ENCODE data around the gene ZFAND2A.

ZFAND2A gene

DNA sequence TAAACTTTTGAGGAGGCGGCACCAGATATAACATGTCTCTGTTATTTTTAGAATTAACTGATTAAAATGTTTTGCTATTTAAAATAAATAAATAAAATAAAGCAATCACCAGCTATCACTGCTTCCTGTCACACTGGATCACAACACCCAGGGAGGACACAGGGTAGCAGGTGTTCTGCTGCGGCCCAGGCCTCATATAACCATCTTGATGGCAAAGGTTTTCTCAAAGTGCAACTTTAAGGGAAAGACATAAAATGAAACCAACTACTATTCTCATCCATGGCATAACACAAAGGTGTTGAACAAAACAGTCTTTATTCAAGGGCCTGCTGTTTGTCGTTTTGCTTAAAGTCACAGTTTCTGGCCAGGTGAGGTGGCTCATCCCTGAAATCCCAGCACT, 48.8 kb downstream of the ZFAND2A start:
- H3K4me1 ChIP-seq (ENCODE audit: control insufficient read depth in 1 of 2, insufficient read depth in 2 of 2, low read length in 2 of 2): no peaks in the 10 kb centered on the region
- H3K4me3 ChIP-seq (ENCODE audit: low read depth in 1 of 2, low read length in 2 of 2): no peak overlapping the region
- peaks cover 0 to 7% of the 10 kb centered on the region in 2 donors for H3K36me3 ChIP-seq (ENCODE audit: control insufficient read depth in 1 of 2, insufficient read depth in 2 of 2, low read length in 2 of 2)
- no peak overlapping the region for H3K27ac ChIP-seq (ENCODE audit: low read length)
- H3K27me3 ChIP-seq (ENCODE audit: low read depth, low read length): no peaks in the 10 kb centered on the region
- H3K9me3 ChIP-seq (ENCODE audit: control insufficient read depth in 1 of 2, low read length in 2 of 2): no peaks in the 10 kb centered on the region

DNA sequence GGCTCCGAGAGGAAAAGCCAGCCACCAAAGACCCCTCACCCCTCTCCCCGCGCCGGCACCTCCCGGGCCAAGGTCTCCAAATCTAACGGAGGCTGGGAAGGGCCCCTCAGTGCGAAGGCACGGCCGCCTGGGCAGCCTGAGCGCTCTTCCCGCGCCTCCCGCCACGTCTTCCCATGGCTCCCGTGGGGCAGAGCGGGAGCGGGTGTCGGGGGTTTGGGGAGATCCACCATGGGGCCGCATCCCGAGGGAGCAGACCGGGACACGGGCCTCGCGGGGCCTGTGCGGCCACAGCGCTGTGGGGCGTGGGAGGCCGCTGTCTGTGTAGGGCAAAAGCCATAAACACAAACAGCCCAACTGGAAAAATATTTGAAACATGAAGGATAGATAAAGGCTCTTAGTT, 49.6 kb downstream of the ZFAND2A start:
- Histone ChIP-seq H3K27ac (ENCODE audit: low read length) (no peak overlapping the region), H3K9me3 (ENCODE audit: control insufficient read depth in 1 of 2, low read length in 2 of 2) (no peaks in the 10 kb centered on the region), H3K36me3 (ENCODE audit: control insufficient read depth in 1 of 2, insufficient read depth in 2 of 2, low read length in 2 of 2) (peaks cover 0 to 7% of the 10 kb centered on the region in 2 donors), H3K4me1 (ENCODE audit: control insufficient read depth in 1 of 2, insufficient read depth in 2 of 2, low read length in 2 of 2) (no peaks in the 10 kb centered on the region), H3K27me3 (ENCODE audit: low read depth, low read length) (no peaks in the 10 kb centered on the region), H3K4me3 (ENCODE audit: low read depth in 1 of 2, low read length in 2 of 2) (no peak overlapping the region)

DNA sequence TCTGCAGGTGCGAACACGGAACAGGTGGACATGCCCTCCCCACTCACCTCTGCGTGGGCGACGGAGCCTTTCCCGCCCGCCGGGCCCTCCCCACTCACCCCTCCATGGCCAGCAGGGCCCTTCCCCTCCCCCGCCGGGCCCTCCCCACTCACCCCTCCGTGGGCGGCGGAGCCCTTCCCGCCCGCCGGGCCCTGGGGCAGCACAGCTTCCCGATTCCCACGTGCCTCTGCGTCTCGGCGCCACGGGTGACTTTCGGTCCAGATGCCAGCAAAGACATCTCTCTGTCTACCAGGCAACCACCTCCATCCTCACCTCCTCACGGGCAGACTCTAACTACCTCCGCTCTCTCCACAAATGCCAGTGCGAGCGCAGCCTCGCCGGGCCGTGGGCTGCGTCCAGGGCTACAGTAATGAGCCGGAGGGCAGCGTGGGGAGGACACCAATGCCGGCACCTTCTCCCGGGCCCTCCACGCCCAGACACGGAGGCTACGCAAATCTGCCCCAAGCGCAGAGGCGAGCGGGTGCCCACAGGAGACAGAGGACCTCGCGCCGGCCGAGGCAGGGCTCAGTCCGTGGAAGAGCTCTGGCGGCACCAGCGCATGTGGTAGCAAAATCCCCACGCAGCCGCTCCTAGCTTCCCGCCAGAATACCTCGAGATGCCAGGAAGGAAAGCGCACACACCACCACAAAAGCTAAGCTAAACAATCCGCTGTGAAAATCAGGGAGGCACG, 50.2 kb downstream of the ZFAND2A start:
- no peaks in the 10 kb centered on the region for H3K4me1 ChIP-seq (ENCODE audit: control insufficient read depth in 1 of 2, insufficient read depth in 2 of 2, low read length in 2 of 2)
- H3K27me3 ChIP-seq (ENCODE audit: low read depth, low read length): no peaks in the 10 kb centered on the region
- no peak overlapping the region for H3K4me3 ChIP-seq (ENCODE audit: low read depth in 1 of 2, low read length in 2 of 2)
- H3K9me3 ChIP-seq (ENCODE audit: control insufficient read depth in 1 of 2, low read length in 2 of 2): no peaks in the 10 kb centered on the region
- H3K36me3 ChIP-seq (ENCODE audit: control insufficient read depth in 1 of 2, insufficient read depth in 2 of 2, low read length in 2 of 2): peaks cover 0 to 7% of the 10 kb centered on the region in 2 donors
- H3K27ac ChIP-seq (ENCODE audit: low read length): no peak overlapping the region

DNA sequence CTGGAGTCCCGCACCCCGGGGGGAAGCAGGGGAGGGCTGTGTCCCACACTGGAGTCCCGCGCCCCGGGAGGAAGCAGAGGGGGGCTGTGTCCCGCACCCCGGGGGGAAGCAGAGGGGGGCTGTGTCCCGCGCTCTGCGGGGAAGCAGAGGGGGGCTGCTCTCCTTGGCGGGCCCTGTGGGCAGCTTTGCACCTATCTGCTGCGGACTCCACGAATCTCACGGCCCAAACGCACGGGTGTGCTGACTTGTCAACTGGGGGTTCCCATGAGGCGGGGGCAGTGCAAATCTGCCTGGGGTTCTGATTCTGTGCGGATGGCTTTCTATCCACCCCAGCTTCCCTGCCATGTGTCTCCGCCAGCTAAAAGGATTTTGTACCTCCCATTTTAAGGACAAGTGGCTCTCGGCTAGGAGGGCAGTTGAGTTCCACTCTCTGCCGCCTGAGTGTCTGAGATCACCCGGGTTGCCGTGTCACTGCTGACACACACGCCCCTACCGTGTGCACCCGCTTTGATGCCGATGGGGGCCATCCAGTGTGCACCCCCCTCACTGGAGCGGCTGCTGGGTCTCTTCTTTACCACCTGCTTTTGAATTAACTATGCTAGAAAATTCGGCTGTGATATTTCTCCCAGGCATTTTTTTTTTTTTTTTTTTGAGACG, 51.6 kb downstream of the ZFAND2A start:
- Histone ChIP-seq H3K27ac (ENCODE audit: low read length) (no peak overlapping the region), H3K9me3 (ENCODE audit: control insufficient read depth in 1 of 2, low read length in 2 of 2) (no peaks in the 10 kb centered on the region), H3K36me3 (ENCODE audit: control insufficient read depth in 1 of 2, insufficient read depth in 2 of 2, low read length in 2 of 2) (peaks cover 0 to 7% of the 10 kb centered on the region in 2 donors), H3K4me3 (ENCODE audit: low read depth in 1 of 2, low read length in 2 of 2) (no peak overlapping the region), H3K27me3 (ENCODE audit: low read depth, low read length) (no peaks in the 10 kb centered on the region), H3K4me1 (ENCODE audit: control insufficient read depth in 1 of 2, insufficient read depth in 2 of 2, low read length in 2 of 2) (no peaks in the 10 kb centered on the region)

DNA sequence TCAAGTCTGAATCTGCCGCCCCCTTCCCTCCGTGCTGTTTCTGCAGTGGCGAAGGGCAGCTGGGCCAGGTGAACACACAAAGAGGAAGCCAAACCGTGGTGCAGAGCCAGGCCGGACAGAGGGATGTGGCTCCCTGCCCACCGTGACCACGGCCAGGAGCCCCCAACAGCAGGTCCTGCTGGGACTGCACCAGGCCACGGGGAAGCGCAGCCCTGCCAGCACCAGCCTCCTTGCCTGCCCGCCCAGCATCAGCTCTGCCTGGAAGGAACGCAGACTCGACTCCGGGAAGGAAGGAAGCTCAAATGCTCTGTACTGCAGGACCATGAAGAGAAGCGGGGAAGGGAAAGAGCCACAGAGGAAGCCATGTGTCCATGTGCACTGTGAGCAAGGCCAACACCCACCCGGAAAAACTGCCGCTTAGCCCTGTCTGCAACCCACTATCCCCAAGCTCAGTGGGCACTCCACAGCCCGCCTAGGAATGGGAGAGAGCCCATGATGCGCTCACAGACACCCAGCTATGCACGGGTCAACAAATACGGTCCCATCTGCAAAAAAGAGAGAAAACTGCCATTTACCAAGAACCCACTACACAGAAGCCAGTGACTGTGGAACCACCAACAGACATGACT, 53.1 kb downstream of the ZFAND2A start:
- no peaks in the 10 kb centered on the region for H3K9me3 ChIP-seq (ENCODE audit: control insufficient read depth in 1 of 2, low read length in 2 of 2)
- no peaks in the 10 kb centered on the region for H3K4me1 ChIP-seq (ENCODE audit: control insufficient read depth in 1 of 2, insufficient read depth in 2 of 2, low read length in 2 of 2)
- H3K36me3 ChIP-seq (ENCODE audit: control insufficient read depth in 1 of 2, insufficient read depth in 2 of 2, low read length in 2 of 2): no peaks in the 10 kb centered on the region
- H3K27me3 ChIP-seq (ENCODE audit: low read depth, low read length): no peaks in the 10 kb centered on the region
- H3K4me3 ChIP-seq (ENCODE audit: low read depth in 1 of 2, low read length in 2 of 2): no peak overlapping the region
- H3K27ac ChIP-seq (ENCODE audit: low read length): no peak overlapping the region

DNA sequence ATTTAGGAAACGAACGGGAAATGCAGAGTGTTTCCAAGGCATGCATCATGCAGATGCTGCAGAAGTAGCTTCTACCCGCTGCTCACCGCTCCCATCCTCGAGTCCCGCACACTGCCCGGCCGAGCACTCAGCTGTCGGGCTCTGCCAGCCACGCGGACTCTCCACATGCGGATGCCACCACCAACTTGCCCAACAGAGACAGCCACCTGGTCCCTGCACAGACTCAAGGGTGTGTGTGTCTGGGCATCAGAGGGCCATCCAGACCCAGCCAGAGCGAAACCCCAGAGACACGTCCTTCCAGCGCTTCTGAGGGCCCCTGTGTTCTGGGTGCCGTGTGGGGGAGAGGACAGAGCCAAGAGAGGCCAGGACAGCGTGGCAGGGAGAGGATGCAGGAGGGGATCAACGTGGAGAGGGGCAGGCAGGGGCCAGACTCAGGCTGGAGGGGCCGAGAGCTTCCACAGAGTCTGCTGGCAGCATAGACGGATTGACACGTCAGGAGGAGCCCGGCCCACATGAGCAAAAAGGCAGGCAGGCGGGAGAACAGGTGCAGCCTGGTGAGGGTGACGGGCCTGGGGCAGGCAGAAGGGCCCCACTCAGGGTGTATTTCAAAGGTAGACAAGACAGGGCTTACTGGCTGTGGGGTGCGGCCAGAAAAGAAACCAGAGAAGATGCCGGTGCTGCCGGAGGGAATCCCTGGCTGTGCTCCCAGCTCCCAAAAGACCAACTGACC, 53.8 kb downstream of the ZFAND2A start:
- Histone ChIP-seq H3K4me3 (ENCODE audit: low read depth in 1 of 2, low read length in 2 of 2) (no peak overlapping the region), H3K27ac (ENCODE audit: low read length) (no peak overlapping the region), H3K27me3 (ENCODE audit: low read depth, low read length) (no peaks in the 10 kb centered on the region), H3K4me1 (ENCODE audit: control insufficient read depth in 1 of 2, insufficient read depth in 2 of 2, low read length in 2 of 2) (no peaks in the 10 kb centered on the region), H3K9me3 (ENCODE audit: control insufficient read depth in 1 of 2, low read length in 2 of 2) (no peaks in the 10 kb centered on the region), H3K36me3 (ENCODE audit: control insufficient read depth in 1 of 2, insufficient read depth in 2 of 2, low read length in 2 of 2) (no peaks in the 10 kb centered on the region)

DNA sequence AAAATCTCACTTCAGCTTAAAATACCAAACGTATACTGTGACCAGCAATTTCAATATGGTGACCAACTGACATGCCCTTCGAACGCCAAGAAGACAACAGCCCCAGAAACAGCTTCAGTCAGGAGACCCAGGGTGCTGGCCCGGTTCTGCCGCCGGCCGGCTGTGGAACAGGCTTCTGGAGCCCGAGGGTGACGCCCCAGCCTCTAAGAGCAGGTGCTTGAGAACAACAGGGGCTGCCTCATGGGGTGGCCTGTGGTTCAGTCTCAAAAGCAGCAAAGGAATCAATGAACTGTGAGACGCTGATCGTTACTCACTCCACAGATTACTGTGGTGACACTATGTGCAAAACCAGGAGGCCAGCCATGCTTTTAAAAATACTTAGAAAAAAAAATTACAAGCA, 54.8 kb downstream of the ZFAND2A start:
- Histone ChIP-seq H3K27me3 (ENCODE audit: low read depth, low read length) (no peaks in the 10 kb centered on the region), H3K27ac (ENCODE audit: low read length) (no peak overlapping the region)

DNA sequence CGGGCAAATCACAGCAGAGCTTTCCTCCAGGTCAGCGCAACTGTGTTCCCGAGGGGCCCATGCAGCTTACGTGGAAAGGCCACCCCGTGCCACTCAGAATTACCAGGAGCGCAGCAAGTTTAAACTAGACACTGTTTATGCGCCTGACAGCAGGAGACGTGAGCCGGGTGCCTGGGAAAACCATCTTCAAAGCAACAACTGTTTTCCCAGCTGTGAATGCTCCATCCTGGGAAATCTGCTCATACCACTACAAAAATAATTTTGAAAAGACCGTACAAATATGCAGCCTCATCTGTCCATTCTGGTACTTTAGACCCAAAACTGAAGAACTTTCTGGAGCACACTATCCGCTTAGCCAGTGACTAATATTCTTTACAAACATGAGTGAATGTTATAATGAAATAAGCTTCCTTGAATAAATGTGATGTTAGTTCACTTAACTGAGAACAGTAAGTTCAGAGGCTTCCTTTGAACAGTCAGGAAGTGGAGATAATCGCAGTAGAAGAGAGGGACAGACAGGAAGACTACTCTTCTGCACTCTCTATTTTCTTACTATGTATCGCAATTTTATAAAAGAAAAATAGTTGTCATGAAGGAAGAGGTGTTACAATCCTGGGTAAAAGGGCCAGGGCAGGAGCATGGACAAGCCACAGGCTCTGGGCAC, 55.3 kb downstream of the ZFAND2A start:
- Histone ChIP-seq H3K27ac (ENCODE audit: low read length) (no peak overlapping the region), H3K4me1 (ENCODE audit: control insufficient read depth in 1 of 2, insufficient read depth in 2 of 2, low read length in 2 of 2) (no peaks in the 10 kb centered on the region), H3K4me3 (ENCODE audit: low read depth in 1 of 2, low read length in 2 of 2) (no peak overlapping the region), H3K27me3 (ENCODE audit: low read depth, low read length) (no peaks in the 10 kb centered on the region), H3K9me3 (ENCODE audit: control insufficient read depth in 1 of 2, low read length in 2 of 2) (no peaks in the 10 kb centered on the region), H3K36me3 (ENCODE audit: control insufficient read depth in 1 of 2, insufficient read depth in 2 of 2, low read length in 2 of 2) (peaks cover 0 to 5% of the 10 kb centered on the region in 2 donors)

More for the DNA sequence above, 54.8 kb downstream of the ZFAND2A start:
- no peaks in the 10 kb centered on the region for H3K9me3 ChIP-seq (ENCODE audit: control insufficient read depth in 1 of 2, low read length in 2 of 2)
- H3K4me1 ChIP-seq (ENCODE audit: control insufficient read depth in 1 of 2, insufficient read depth in 2 of 2, low read length in 2 of 2): no peaks in the 10 kb centered on the region
- no peak overlapping the region for H3K4me3 ChIP-seq (ENCODE audit: low read depth in 1 of 2, low read length in 2 of 2)
- no peaks in the 10 kb centered on the region for H3K36me3 ChIP-seq (ENCODE audit: control insufficient read depth in 1 of 2, insufficient read depth in 2 of 2, low read length in 2 of 2)

DNA sequence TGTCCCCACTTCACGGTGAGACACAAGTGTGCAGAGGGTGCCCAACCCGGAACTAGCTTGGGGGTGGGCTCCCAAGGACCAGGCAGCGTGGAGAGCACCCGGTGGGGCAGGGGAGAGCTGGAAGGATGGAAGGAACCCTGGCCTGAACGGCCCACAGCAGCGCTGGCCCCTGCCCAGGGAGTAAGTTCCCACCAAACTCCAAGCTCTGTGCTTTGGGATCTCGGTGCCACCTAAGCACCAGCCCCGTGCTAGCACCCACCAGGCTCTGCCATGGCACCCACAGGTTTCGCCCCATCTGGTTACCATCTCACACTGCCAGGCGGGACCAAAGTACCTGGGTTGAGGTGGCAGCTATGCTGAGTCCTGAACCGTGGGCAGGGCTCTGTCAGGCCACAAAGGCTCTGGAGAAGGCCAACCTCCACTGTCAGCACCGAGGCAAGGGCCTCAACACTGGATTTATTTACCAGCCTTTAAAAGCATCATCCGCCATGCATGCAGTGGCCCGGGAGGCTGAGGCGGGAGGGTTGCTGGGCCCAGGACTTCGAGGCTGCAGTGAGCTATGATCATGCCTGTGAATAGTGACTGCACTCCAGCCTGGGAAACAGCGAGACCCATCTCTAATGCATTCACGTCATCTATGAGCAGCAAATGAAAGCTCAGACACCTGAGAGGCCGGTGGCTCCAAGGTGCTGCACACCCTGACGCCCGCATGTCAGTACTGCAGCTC, 56.0 kb downstream of the ZFAND2A start:
- no peak overlapping the region for H3K27ac ChIP-seq (ENCODE audit: low read length)
- H3K27me3 ChIP-seq (ENCODE audit: low read depth, low read length): no peaks in the 10 kb centered on the region
- H3K4me1 ChIP-seq (ENCODE audit: control insufficient read depth in 1 of 2, insufficient read depth in 2 of 2, low read length in 2 of 2): no peaks in the 10 kb centered on the region
- no peak overlapping the region for H3K4me3 ChIP-seq (ENCODE audit: low read depth in 1 of 2, low read length in 2 of 2)
- H3K9me3 ChIP-seq (ENCODE audit: control insufficient read depth in 1 of 2, low read length in 2 of 2): no peaks in the 10 kb centered on the region
- peaks cover 0 to 5% of the 10 kb centered on the region in 2 donors for H3K36me3 ChIP-seq (ENCODE audit: control insufficient read depth in 1 of 2, insufficient read depth in 2 of 2, low read length in 2 of 2)

DNA sequence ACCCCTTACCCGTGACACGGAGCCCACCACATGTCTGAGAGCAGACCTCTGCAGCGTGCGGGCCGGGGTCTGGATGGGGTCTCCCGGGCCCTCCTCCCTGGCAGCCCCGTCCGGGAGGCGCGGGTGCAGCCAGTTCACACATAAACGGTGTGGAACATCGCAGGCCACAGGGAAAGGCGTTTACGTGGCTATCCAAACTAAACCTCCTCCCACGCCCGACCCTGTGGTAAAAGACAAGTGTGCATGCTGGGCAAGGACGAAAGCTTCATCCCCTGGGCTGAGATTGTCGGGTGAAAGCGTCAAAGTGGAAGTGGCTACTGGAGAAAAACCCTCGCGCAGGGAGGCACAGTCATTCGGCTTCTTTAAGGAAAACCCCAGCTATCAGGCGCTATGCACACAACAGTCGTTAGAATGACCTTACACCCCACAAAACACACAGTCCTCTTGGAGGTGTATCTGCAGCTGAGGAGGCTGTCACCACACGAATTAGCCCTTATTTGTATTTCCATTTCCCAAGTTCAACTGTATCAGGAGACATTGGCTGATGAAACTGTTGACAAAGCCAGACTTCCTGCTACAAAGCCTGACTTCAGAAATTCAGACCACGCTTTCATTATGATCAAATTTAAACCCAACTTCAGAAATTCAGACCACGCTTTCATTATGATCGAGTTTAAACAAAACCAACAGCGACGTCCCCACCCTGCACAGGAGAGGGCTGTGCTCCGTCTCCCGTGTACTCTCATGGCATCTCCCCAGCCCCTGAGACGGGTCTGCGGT, 56.8 kb downstream of the ZFAND2A start:
- Histone ChIP-seq H3K27ac (ENCODE audit: low read length) (no peak overlapping the region), H3K4me1 (ENCODE audit: control insufficient read depth in 1 of 2, insufficient read depth in 2 of 2, low read length in 2 of 2) (no peaks in the 10 kb centered on the region), H3K9me3 (ENCODE audit: control insufficient read depth in 1 of 2, low read length in 2 of 2) (no peaks in the 10 kb centered on the region), H3K4me3 (ENCODE audit: low read depth in 1 of 2, low read length in 2 of 2) (no peak overlapping the region), H3K27me3 (ENCODE audit: low read depth, low read length) (no peaks in the 10 kb centered on the region), H3K36me3 (ENCODE audit: control insufficient read depth in 1 of 2, insufficient read depth in 2 of 2, low read length in 2 of 2) (peaks cover 0 to 5% of the 10 kb centered on the region in 2 donors)
